Prostate gland (tissue), 2 donors: ENCODE measurements around the gene CLEC16A. TPM values are rescaled to one million over a fixed set of nuclear protein-coding genes. Genes with fewer than 3 reads are reported as not detected.

ENCODE experiments used
- DNase-seq: peaks from one replicate; pipeline ENCODE4 v3.0.0-alpha.2; 2019; ENCODE audit warnings: low spot score
- H3K27ac ChIP-seq, 2 donors: fragments of 200-600 bp; sonication (generic); 2 replicates each; pipeline ENCODE4 v1.5.1; 2017 to 2019
- H3K27me3 ChIP-seq: fragments of 200-600 bp; sonication (generic); replicated peaks from 2 replicates; pipeline ENCODE4 v1.5.1; 2019; ENCODE audit not compliant: insufficient read depth
- H3K36me3 ChIP-seq, 2 donors: fragments of 200-600 bp; sonication (generic); 1 replicate in 1 of 2; 2 replicates in 1 of 2; pipeline versions ENCODE4 v1.5.1 to v1.8.1; 2017 to 2019
- H3K4me1 ChIP-seq: fragments of 200-600 bp; sonication (generic); replicated peaks from 2 replicates; pipeline ENCODE4 v1.5.1; 2019
- H3K4me3 ChIP-seq, 2 donors: fragments of 200-600 bp; sonication (generic); 2 replicates each; pipeline ENCODE4 v1.5.1; 2017 to 2019
- H3K9me3 ChIP-seq: fragments of 200-600 bp; sonication (generic); 2 replicates; pipeline ENCODE4 v1.5.1; 2017
- CTCF ChIP-seq, 4 experiments: fragments of 200-600 bp in 2 of 4; fragments of 450-650 bp in 2 of 4; sonication (generic) in 2 of 4; IDR thresholded peaks; 1 replicate in 3 of 4; 2 replicates in 1 of 4; pipeline ENCODE4 v1.5.1; 2016 to 2019; ENCODE audit warnings: antibody characterized with exemption in 4 of 4, mild to moderate bottlenecking in 2 of 4, moderate library complexity in 2 of 4
- POLR2A ChIP-seq: fragments of 450-650 bp; IDR thresholded peaks from one replicate; pipeline ENCODE4 v1.6.1; 2016; ENCODE audit warnings: antibody characterized with exemption, mild to moderate bottlenecking
- POLR2AphosphoS5 ChIP-seq: sonication (generic); formaldehyde crosslinking; IDR thresholded peaks from one replicate; pipeline ENCODE4 v1.6.1; 2017; ENCODE audit warnings: antibody characterized with exemption
- WGBS: methylation state at CpG from one replicate; pipeline ENCODE4 v1.1.5; 2018; 5-methylcytosine and 5-hydroxymethylcytosine counted together
- intact Hi-C: fragments of 100-400 bp; cut with DNase I; formaldehyde crosslinking; loops from one replicate; pipeline ENCODE4 v1.14.2; 2022
- total RNA-seq, 2 donors: library from RNA; depleted of rRNA; stranded (reverse); fragments of >200 nt; gene quantifications; one replicate each; pipeline ENCODE4 v1.1.0, GENCODE V29; 2016

Gene CLEC16A
- total RNA-seq, 2 donors from 2014 or later: 26.1 to 52.2 TPM

GRCh38 chr16:10979717-10980601 is 35.6 kb downstream of the CLEC16A start:
- no peak for TF ChIP-seq POLR2A
- TF ChIP-seq CTCF (IDR thresholded peaks at IDR 0.05): peak in 1 of 4 experiments; percentile 14
- TF ChIP-seq POLR2AphosphoS5: peak; percentile 84
- WGBS: 20% methylated on average over 19 of the region's 19 CpGs
- Histone ChIP-seq H3K27me3 (no peaks in the 10 kb centered on the region), H3K4me3 (no peak overlapping the region), H3K9me3 (no peaks in the 10 kb centered on the region), H3K27ac (peak overlapping the region; percentile 45 to 66), H3K4me1 (peaks cover 7% of the 10 kb centered on the region), H3K36me3 (no peaks in the 10 kb centered on the region)
- intact Hi-C loops: loop anchor here (5.0 to 10.0 kb wide), 3 partner anchors 52 to 155 kb away; no protein-coding TSS in a partner anchor
- DNase-seq: peak; percentile 90

GRCh38 chr16:10980813-10981212 is 36.4 kb downstream of the CLEC16A start:
- 41% methylated on average over 3 of the region's 3 CpGs for WGBS
- DNase-seq: no peak
- Histone ChIP-seq H3K4me3 (no peak overlapping the region), H3K36me3 (no peaks in the 10 kb centered on the region), H3K4me1 (peaks cover 7% of the 10 kb centered on the region), H3K27me3 (no peaks in the 10 kb centered on the region), H3K27ac (peak overlapping the region; percentile 45 to 66), H3K9me3 (no peaks in the 10 kb centered on the region)
- intact Hi-C loops: loop anchor here (5.0 kb wide), 1 partner anchor 51 kb away; no protein-coding TSS in a partner anchor
- no peak for TF ChIP-seq POLR2A
- TF ChIP-seq CTCF (IDR thresholded peaks at IDR 0.05): no peak
- no peak for TF ChIP-seq POLR2AphosphoS5

- intact Hi-C loops: loop anchor here (5.0 kb wide), 1 partner anchor 51 kb away; no protein-coding TSS in a partner anchor
- no peaks in the 10 kb centered on the region for H3K27me3 ChIP-seq
- peak overlapping the region in 1 of 2 donors; percentile 15 for H3K27ac ChIP-seq
- 81% methylated on average over 4 of the region's 4 CpGs for WGBS
- TF ChIP-seq POLR2A: no peak
- no peak for TF ChIP-seq POLR2AphosphoS5
- TF ChIP-seq CTCF (IDR thresholded peaks at IDR 0.05): peak in 1 of 4 experiments; percentile 9
- no peak for DNase-seq
- H3K4me1 ChIP-seq: peaks cover 7% of the 10 kb centered on the region
- H3K4me3 ChIP-seq: no peak overlapping the region
- H3K36me3 ChIP-seq: no peaks in the 10 kb centered on the region
- H3K9me3 ChIP-seq: no peaks in the 10 kb centered on the region
These were observed 37.4 kb downstream of the CLEC16A start for GRCh38 chr16:10981697-10982216.

GRCh38 chr16:10982465-10983150 is 38.2 kb downstream of the CLEC16A start:
- H3K36me3 ChIP-seq: no peaks in the 10 kb centered on the region
- intact Hi-C loops: loop anchor here (5.0 kb wide), 1 partner anchor 50 kb away; no protein-coding TSS in a partner anchor
- no peak for TF ChIP-seq CTCF (IDR thresholded peaks at IDR 0.05)
- peaks cover 7% of the 10 kb centered on the region for H3K4me1 ChIP-seq
- 74% methylated on average over 15 of the region's 15 CpGs for WGBS
- no peak for DNase-seq
- no peaks in the 10 kb centered on the region for H3K27me3 ChIP-seq
- no peaks in the 10 kb centered on the region for H3K9me3 ChIP-seq
- H3K27ac ChIP-seq: peak overlapping the region in 1 of 2 donors; percentile 15
- H3K4me3 ChIP-seq: no peak overlapping the region
